ENCODE measurements around the gene CCT7. TPM values are rescaled to one million over a fixed set of nuclear protein-coding genes. Genes with fewer than 3 reads are reported as not detected.
"Not testable (repeated sequence)": the region's sequence is repeated elsewhere in the genome, so short reads cannot be mapped to it uniquely, and the experiment has no call there.

CCT7 gene
- total RNA-seq: 425 and 436 TPM in 2 replicates
- 243 TPM for polyA plus RNA-seq (2012)

DNA sequence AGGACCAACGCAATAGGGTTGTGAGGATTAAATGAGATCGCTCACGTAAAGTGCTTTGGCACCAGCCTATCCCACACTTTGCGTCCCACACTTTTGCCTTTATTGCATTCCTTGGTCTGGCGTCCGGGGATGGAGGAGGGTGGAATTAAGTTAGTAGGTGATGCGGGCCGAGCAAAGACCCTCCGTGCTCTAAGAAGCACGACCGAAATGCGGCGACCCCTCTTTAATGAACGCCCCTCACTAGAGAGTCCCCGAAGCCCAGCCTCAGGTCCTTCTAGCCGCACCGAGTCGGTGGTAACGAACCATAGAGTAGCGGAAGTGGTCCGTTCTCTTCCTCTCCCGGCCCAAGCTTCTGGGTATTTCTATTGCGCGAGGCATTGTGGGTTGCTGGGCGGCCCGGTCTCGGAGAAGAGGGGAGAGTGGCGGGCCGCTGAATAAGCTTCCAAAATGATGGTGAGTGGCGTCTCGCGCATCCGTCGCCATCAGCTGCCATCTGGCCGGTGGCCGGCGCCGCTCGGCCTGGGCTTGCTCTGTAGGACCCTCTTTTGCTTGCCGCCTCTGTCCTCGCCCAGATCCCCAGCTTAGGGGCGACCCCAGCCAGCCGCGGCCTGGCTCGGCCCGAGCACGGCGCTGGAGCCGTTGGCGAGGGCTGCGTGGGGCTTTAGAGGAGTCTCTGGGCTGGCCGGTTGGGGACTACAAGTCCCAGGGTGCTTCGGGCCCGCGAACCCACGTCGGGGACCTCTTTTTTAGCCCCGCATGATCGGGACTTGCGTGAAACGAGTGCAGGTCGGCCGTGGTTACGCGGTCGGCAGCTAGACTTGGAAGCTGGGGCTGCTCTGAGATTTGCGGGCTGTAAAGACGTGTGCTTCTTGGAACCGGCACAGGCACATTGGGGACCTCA, at the start of gene CCT7:
Gene CCT7, plus strand, starts transcription at position 377 of the 901 bp plus-strand sequence. Its CDS starts 71 bp downstream, at position 448.
- DNase-seq (ENCODE audit: low read depth): peak; percentile 97

DNA sequence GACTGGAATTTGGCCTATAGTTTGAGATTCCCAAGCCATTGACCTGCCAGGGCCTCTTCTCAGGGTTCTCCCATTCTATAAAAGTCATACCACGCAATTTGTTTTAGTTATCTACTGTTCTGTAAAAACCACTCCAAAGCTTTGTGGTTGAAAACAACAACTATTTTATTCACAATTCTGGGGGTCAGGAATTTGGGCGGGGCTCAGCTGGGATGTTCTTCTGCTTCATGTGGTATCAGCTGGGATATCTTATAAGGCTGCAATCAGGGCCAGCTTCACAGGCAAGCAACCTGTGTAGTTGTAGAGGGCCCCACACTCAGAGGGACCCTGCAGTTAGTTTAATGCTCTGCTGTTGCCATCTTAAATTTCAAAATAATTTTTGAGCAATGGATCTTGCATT, 48.1 kb upstream of the CCT7 start:
- no peak for DNase-seq (ENCODE audit: low read depth)

DNA sequence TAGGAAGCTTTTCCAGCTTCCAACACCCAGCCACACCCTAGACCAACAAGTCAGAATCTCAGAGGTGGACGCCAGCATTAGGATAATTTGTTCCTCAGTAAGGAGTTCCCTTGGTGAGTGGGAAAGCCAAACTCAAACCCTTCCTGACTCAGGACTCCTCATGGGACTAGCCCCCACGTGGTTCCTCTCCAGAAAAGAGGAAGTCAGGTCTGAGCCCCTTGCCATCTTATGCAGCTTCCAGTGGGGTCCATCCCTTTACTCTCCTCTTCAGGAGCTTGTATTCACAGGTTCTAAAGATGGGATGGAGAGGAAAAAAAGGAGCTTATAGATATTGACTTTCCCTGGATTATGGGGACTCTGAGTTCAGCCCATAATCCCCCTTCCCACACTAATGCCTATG, 46.6 kb upstream of the CCT7 start:
- DNase-seq (ENCODE audit: low read depth): no peak

DNA sequence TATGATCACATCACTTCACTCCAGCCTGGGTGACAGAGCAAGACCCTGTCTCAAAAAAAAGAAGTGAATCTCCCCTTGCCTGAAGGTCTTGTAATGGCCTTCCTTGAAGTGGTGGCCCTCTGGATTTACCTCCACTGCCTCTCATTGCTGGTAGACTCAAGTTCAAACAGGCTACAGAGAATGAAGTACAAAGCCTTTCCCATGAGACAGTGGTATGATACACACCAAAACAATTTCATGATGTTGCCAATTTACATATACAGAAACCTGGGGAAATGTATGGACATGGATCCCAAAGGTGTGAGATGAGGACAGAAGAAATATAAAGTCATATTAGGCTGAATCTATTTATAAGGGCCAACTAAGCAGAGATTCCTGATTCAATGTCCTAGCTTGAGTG, 36.5 kb upstream of the CCT7 start:
- DNase-seq (ENCODE audit: low read depth): no peak

DNA sequence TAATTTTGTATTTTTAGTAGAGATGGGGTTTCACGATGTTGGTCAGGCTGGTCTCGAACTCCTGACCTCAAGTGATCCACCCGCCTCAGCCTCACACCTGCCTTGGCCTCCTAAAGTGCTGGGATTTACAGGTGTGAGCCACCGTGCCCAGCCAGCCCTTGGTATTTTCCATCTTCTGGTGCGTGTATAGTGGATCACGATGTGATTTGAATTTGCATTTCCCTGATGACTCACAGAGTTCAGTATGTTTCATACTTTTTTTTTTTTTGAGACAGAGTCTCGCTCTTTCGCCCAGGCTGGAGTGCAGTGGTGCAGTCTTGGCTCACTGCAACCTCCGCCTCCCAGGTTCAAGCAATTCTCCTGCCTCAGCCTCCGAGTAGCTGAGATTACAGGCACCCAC, 33.8 kb upstream of the CCT7 start:
- not testable (repeated sequence) for DNase-seq (ENCODE audit: low read depth)

DNA sequence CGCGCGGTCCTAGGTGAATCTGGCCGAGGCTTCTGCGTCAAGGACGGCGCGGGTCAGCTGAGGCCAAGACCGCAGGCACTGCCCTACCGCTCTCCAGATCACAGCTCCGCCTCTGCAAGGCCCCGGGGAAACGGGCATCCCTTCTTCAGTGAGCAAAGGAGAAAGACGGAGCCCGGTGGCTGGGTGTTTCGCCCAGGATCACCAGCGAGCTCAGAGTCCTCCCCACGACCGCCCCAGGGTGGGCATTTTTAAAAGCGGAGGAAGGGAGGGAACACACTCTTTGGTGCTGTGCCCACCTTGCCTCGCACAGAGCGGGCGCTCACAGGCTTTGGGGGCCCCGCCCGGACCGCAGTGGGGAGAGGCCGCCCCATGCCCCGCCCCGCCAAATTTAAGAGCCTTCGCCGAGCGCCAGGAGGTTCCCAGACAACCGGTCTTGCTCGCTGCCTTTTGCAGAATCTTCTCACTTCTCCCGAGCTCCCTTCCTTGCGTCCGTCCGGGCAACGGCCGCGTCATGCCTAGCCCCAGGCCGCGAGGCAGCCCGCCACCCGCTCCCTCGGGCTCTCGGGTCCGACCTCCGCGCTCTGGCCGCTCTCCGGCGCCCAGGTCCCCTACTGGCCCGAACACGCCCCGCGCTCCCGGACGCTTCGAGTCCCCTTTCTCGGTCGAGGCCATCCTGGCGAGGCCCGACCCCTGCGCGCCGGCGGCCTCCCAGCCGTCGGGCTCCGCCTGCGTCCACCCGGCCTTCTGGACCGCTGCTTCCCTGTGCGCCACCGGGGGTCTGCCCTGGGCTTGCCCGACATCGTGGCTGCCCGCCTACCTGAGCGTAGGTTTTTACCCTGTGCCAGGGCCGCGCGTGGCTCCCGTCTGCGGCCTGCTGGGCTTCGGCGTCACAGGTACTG, 31.7 kb upstream of the CCT7 start, which contains the start of gene NOTO:
Gene NOTO, plus strand, starts transcription at position 419 of the 899 bp plus-strand sequence. Its CDS starts 93 bp downstream, at position 512.
- DNase-seq (ENCODE audit: low read depth): no peak

DNA sequence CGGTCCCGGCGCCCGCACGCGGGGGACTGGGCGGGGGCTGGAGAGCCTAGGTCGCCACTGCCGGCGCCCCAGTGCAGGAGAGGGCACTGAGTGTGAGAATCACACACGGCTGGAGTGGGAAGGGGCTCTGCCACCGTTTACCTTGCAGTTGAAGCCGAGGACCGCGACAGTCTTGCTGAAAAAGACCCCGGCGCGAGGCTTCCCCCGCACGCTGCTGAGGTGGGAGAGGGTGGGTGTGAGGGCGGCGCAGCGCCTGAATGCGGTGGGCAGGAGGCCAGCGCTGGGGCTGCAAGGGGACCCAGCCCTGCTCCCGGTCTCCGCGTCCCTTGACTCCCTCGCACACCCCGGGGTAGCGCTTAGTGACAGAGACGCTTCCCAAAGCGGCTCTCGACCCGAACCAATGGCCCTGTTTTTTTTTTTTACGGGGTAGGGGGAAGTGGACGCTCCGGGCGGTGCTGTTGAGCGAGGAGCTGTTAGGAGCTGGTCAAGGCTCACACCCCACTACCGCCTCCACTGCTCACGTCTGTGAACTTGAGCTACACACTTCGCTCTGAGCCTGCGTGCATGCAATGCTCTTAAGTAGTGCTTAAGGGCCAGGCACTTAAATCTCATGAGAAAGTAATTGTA, 30.9 kb upstream of the CCT7 start:
- DNase-seq (ENCODE audit: low read depth): no peak

DNA sequence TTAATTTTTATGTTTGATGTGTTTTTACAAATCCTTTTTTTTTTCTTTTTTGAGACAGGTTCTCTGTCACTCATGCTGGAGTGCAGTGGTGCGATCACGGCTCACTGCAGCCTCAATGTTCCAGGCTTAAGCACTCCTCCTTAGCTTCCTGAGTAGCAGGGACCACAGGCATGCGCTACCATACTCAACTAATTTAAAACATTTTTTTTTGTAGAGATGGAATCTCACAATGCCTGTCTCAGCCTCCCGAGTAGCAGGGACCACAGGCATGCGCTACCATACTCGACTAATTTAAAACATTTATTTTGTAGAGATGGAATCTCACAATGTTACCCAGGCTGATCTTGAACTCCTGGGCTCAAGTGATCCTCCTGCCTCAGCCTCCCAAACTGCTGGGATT, 28.5 kb upstream of the CCT7 start:
- no peak for DNase-seq (ENCODE audit: low read depth)

DNA sequence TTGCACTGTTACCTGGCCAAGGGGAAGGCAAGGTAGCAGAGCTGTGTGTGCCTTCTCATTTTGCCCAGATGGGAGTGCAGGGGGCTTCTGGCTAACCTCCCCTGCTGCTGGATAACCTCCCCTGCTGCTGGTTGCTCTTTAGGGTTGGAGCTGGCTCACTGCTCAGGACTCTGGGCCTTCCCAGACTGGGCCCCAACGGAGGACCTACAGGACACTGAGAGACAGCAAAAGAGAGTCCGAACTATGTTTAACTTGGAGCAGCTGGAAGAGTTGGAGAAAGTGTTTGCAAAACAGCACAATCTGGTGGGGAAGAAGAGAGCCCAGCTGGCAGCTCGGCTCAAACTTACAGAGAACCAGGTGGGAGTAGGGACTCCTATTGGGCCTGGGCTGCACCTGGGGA, 25.9 kb upstream of the CCT7 start:
- no peak for DNase-seq (ENCODE audit: low read depth)

DNA sequence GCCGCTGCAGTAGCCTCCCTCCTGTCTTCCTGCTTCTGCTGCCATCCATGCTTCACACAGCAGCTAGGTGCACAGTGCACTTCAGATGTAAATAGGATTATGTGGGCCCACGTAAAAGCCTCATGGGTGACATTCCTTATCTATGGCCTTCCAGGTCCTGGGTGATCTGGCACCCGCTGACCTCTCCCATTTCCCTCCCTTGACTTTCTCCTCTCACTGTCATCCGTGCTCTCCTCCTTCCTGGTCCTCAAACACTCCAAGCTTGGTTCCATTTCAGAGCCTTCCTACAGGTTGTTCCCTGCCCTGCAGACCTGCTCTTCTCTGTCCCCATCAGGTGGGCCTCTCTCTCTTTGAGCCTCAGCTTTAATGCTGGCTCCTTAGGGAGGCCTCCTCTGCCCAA, 24.1 kb upstream of the CCT7 start:
- no peak for DNase-seq (ENCODE audit: low read depth)

DNA sequence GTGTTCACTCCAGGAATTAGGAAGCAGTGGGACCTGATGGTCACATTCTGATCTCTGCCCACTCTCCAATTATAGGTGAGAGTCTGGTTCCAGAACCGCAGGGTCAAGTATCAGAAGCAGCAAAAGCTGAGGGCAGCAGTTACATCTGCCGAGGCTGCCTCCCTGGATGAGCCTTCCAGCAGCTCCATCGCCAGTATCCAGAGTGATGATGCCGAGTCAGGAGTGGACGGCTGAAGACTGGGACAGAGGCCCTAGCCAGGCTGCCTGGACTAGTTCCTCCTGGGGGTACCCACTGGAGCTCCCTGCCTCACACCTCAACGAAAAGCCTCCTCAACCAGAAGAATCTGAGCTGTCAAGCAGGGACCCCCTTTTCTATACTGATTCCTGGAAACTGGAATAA, 23.4 kb upstream of the CCT7 start:
- no peak for DNase-seq (ENCODE audit: low read depth)

DNA sequence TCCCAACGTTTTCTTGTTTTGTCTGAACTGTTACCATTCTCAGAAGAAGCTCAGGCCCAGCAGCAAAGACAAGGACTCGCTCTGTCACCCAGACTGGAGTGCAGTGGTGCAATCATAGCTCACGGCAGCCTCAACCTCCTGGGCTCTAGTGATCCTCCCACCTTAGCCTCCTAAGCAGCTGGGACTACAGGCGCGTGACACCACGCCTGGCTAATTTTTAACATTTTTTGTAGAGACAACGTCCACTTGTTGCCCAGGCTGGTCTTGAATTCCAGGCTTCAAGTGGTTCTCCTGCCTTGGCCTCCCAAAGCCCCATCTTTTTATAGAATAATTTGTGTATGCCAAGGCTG, 22.0 kb upstream of the CCT7 start:
- DNase-seq (ENCODE audit: low read depth): no peak

DNA sequence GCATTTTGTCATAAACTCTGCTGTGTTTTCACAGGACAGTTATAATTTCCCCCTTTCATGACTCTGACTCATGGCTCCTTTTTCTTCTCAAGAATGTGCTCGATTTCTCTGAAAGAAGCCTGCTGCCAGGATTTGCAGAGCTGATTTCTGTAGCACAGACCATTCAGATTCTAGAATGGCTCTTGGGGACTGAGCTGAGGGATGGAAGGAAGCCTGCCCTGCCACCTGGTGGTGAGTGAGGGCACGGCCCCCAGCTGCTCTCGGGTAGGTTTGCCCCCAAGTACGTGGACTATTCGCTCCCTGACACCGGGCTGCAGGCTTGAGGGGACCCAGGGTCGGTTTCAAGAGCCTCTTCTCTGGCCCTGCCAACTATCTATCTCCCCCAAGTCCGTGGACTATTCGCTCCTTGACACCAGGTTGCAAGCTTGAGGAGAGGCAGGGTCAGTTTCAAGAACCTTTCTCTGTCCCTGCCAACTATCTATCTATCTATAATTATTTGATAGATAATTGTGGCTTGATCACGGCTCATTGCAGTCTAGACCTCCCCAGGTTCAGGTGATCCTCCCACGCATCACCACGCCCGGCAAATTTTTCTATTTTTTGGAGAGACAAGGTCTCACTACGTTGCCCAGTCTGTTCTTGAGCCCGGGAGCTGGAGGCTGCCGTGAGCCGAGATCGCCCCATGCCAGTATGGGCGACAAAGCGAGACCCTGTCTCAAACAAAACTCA, 21.5 kb upstream of the CCT7 start:
- peak; percentile 70 for DNase-seq (ENCODE audit: low read depth)

DNA sequence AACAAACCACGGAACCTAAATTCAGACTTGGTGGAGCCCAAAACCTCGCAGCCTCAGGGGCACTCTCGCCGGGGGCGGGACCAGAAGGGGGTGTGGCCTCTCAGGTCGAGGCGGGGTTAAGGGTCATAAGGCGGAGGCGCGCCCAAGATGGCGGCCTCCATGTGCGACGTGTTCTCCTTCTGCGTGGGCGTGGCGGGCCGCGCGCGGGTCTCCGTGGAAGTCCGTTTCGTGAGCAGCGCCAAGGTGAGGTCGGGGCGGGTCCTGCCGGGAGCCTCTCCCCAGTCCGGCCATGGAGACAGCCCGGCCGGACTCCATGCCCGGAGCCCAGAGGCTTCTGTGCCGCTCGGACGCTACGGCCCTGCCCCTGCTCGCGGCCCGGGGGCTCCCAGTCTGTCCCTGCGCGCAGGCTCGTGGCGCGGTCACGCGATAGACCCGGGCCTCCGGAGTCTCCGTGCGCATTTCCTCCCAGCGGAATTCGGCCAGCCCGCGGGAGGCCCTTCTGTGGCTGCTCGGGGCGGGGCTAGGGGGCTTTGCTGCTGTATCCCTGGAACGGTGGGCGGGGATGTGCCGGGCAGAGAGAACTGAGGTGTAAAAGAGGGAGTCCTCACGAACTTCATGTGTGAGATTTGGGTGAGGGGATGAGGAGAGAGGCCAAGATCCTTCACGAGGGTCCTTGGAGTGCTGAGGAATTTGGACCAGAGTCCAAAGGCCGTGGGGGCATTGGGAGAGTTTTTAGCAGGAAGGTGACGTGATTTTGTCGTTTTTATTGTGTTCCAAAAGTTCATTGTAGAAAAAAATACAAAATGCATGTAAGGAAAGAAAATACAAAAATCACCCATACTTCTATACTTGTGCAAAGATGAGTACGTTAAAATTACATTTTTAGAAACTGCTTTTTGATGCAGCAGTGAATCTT, 19.7 kb upstream of the CCT7 start, which contains the start of gene SMYD5:
Gene SMYD5, plus strand, starts transcription at position 126 of the 916 bp plus-strand sequence. Its CDS starts 22 bp downstream, at position 148.
- peak; percentile 88 for DNase-seq (ENCODE audit: low read depth)

DNA sequence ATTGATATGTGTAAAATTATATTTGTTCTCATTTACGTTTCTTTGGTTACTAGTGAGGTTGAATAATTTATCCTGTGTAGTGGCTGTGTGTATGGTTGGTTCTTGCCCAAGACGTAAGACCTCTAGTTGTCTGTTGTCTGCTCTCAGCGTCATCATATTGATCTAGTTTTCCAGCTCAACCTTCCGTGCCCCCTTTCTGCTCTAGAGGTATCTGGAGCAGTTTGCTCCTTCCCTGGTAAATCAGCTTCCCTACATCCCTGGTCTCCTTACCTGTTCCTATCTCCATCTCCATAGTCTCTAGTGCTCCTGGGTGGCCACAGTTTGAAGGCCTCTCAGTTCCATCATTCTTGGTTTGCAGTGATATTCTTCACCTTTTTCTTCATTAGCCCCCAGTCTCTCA, 18.9 kb upstream of the CCT7 start:
- DNase-seq (ENCODE audit: low read depth): no peak

DNA sequence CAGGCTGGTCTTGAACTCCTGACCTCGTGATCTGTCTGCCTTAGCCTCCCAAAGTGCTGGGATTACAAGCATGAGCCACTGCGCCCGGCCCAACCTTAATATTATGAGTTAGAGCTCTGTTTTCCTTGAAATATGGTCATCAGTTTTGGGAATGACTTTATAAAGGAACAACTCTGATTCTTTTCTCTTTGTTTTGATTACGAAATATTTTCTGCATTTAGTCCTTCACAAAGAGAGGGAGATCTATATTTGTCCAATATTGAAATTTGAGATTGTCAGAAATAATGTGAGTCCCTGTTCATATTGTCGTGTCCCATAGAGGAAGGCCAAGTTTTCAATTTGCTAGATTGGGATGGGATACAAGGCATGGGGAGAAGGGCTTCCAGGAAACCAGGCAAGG, 16.9 kb upstream of the CCT7 start:
- no peak for DNase-seq (ENCODE audit: low read depth)

DNA sequence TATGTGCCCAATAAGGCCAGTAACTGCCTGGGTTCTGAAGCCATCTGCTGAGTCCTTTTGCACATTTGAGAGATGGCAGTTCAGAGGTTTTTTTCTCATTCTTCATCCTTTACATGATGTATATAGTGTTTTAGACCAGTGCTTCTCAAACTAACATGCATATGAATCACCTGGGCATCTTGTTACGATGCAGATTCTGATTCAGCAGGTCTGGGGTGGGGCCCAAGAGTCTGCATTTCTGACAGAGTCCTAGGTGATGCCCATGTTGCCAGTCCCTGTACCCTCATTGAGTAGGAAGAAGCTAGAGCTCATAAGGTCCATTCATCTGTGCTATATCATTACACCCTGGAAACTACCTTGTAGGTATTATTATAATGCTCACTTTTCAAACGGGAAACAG, 16.3 kb upstream of the CCT7 start:
- no peak for DNase-seq (ENCODE audit: low read depth)

DNA sequence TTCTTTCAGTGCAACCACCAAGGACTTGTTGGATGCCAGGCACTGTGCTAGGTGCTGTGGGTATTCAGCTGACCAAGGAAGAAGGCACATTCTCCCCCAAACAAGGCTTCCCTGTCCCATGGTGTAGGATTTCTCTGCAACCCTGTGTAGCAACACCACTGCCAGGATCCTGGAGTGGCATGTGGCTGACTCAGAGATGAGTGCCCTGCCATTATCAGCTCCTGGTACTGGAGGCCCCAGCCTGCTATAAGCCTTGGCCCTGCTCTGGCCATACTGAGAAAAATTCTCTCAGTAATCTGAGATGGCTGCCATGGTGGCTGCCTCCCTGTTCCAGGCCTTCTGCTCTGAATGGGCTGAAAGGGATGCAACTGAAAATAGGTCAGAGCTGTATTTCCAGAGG, 15.8 kb upstream of the CCT7 start:
- peak; percentile 53 for DNase-seq (ENCODE audit: low read depth)

DNA sequence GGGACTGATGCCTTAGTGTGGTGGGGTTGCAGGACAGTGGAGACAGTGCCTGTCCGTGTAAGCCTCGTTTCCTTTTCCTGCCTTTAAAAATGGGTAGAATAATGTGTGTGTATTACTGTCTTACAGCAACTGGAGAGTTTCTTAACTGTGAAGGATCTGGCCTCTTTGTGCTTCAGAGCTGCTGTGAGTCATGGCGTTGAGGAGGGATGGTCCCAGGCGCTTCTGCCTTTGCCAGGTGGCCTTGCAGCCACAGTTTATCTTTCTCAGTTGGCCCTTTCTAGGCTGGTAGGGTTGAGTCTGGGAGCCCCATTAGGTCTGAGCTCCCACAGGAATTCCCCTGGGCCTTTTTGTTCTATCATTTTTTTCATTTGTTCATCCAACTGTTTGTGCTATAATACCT, 10.3 kb upstream of the CCT7 start:
- DNase-seq (ENCODE audit: low read depth): no peak

Measured in myocyte (in vitro differentiated cells).